ENCODE data around the gene NDC80.
A peak's percentile ranks its signal among the peaks of the same experiment; 100 is the strongest.
"Not testable (repeated sequence)": the region's sequence is repeated elsewhere in the genome, so short reads cannot be mapped to it uniquely, and the experiment has no call there.

Gene NDC80
- total RNA-seq: 7.8 to 16.6 (median 11.8) reads per million in 4 donors

GRCh38 chr18:2571200-2572170 is at the start of gene NDC80, which contains the start of gene METTL4:
TSS of gene NDC80 (plus strand) at chr18:2571557. CDS start at chr18:2572986, 1,429 bp downstream.
TSS of gene METTL4 (minus strand) at chr18:2571505. CDS start at chr18:2567216, 4,289 bp downstream.
- DNase-seq: peak; percentile 57 to 93 (median 76)

DNA sequence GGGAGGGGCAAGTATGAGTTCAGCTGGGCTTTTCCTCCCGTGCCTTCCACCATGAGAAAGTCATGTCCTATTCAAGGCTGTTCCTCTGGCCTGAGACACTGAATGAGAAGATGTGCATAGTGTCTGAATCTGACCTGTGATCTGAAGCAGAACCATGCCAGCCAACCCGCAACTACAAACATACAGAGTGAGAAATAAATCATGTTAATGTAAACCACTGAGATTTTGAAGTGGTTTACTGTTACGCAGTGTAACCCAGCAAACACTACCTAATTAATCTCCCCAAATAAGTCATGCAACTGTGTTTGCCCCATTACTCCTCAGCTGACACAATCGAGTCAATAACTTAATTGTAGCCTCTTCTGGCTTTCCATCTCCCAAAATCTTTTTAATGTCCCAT is 49.2 kb upstream of the NDC80 start:
- DNase-seq: no peak

DNA sequence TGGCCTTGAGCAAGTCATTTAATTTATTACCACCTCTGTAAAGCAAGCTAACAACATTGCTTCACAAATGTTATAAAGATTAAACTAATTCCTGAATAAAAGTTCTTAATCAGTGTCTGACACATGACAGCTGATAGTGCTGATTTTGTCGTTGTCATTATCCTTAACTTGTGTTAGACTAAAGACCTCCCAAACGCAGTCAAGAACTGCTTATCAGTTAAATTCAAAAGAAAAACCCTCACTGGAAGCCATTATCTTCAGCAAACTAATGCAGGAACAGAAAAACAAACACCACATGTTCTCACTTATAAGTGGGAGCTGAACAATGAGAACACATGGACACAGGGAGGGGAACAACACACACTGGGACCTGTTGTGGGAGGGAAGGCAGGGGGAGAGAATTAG is 46.6 kb upstream of the NDC80 start:
- not testable (repeated sequence) for DNase-seq

DNA sequence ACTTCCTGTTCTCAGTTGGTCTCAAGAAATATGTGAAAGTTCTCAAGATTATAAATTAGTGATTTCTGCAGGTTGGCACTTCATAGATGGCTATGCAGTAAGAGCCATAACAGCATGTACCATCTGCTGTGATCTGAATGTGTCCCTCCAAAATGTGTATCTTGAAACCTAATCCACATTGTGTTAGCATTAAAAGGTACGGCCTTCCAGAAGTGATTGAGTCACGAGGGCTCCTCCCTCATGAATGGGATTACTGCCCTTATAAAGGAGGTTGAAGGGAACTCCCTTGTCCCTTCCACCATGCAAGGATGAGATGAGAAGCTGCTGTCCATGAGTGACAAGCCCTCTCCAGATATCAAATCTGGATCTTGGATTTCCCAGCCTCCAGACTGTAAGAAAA is 45.0 kb upstream of the NDC80 start:
- no peak for DNase-seq

- DNase-seq: no peak
Observed at GRCh38 chr18:2529154-2529553, 42.2 kb upstream of the NDC80 start.

DNA sequence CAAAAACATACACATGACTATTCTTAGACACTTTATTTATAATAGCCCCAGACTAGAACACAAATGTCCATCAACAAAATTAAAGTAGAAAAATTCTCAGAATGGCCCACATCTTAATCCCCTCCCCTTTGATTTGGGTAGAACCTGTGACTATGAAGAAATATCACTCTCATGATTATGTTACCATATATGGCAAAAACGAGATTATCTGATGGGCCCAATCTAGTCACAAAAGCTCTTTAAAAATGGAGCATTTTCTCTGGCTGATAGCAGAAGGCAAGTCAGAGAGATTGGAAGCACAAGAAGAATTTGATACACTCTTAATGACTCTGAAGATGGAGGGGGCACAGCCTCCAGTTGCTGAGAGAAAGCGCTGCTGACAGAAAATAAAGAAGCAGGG is 39.6 kb upstream of the NDC80 start:
- no peak for DNase-seq

- no peak for DNase-seq
Observed at GRCh38 chr18:2532797-2533196, 38.6 kb upstream of the NDC80 start.

DNA sequence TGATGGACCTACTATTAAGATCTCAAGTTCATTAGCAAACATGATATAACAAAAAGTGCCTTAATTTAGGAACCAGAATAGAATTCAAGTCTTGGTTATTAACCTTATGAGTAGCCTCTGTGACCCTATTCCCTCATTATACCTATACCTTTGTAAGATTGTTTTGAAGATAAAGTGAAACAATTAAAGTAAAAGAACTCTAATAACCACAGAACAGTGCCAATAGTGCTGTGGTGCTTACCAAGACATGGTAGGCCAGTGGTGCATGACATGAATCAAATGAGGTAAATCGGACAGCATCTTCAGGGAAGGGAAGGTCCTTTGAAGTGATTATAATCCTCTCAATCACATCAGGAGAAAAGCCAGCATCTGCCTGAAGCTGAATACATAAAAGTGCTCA is 36.5 kb upstream of the NDC80 start:
- DNase-seq: no peak

DNA sequence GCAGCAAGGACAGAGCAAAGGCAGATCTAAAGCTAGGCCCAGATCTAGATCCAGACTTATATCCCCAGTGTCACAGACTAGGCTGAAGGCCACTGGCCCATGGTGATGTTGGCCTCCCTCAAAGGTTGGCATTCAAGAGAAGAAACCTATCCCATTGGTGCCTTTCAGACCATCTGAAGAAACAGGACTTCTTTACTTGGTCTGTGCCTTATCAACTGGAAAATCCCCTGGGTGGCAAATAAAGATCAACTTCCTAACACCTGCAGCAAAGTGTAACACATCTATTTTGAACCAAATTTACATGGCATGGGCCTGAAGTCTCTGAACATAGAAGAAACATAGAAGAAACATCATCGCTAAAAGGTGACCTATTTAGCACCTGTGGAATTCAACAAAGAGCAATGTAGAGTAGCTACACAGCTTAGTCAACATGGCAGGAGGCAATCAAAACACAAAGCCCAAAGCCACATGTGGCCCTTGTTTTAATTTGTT is 35.9 kb upstream of the NDC80 start:
- no peak for DNase-seq

- no peak for DNase-seq
Observed at GRCh38 chr18:2536063-2536462, 35.3 kb upstream of the NDC80 start.

DNA sequence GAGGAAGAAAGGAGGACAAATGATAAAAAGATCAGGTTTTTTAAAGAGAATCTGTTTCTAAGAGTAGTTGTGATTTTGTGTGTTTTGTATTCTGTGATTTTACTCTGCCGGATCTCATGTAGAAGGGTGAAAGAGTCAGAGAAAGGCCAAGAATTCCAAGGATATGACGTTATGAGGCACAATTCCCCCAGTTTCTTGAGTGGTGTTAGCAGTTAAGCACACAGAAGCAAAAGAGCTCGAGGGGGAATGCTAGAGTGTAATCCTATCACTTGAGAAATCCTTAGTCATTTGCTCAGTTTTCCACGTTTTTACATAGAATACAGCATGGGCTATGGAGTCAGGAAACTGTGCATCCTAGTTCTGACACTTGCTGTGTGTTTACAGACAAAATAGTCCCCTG is 34.9 kb upstream of the NDC80 start:
- no peak for DNase-seq

DNA sequence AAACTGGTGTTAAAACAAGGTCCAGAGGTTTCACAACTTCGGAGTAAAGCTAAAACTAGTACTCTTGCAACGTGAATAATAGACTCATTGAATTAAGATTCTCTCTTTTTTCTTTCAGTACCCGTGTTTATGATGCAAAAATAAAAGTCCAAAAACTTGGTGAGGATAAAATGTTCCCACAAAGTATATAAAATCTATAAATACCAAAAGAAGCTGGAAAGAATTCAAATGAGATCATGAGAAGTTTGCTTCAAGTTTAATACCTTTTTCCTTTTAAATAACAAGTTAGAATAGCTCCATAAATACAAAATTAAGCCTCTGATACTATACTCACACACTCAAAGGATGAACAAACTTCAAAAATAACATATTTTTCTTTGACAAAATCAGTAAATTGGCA is 34.1 kb upstream of the NDC80 start:
- no peak for DNase-seq

DNA sequence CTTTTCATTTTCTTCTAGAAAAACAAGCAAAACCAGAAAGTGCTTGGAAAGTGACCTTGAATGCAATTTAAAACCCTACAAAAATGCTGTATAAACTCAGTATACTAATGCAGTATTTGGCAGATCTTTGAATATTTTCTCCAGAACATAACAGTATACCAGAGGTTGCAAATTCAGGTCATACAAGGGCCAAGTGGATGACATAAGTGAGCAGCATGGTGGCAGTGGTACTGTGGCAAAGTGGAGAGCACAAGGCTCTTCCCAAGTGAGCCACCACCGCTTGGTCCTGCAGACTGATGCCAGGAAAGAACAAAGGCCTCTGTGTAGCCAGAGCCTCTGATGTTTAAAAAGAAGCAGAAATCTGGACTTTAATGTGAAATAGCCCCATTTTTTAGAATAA is 33.1 kb upstream of the NDC80 start:
- no peak for DNase-seq

- DNase-seq: no peak
Observed at GRCh38 chr18:2538844-2539243, 32.5 kb upstream of the NDC80 start.

GRCh38 chr18:2540575-2540974 is 30.8 kb upstream of the NDC80 start:
- no peak for DNase-seq

DNA sequence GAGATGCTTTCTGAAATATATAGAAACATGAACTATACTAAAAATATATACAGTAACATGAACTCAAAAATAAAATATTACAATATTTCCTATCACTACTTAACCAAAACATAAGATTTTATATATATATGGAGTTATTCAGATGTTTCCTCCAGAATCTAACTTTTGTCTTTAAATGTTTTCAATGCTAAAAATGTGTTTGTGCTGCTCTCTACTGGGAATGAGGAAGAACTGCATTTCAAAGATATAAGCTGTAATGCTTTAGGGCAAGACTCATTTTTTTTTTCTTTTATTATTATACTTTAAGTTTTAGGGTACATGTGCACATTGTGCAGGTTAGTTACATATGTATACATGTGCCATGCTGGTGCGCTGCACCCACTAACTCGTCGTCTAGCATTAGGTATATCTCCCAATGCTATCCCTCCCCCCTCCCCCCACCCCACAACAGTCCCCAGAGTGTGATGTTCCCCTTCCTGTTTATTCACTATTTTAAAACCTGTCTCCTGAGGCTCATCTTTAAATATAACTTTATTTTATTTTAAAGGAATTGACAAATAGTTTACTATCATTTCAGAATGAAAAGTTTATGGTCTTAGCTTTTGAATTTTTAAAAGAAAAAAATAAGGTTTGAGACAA is 29.3 kb upstream of the NDC80 start:
- DNase-seq: peak in 1 of 5 donors; percentile 13

DNA sequence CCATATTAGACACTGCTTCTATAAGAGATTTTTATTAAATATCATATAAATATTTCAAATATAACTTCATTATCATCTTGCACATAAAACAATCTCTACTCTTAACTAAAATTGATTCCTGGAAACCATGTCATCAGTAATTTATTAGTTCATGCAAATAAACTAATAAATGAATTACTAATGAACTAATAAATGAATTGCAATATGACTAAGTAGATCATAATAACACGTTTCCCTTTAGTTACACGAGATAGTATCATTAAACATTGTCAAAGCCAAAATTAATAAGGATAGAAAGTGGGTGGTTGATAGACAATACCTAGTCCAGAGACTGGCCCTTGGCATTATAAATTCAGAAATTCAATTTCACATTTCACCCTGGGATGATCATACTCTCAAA is 26.2 kb upstream of the NDC80 start:
- no peak for DNase-seq

GRCh38 chr18:2547477-2548087 is 23.8 kb upstream of the NDC80 start:
- peak in 1 of 5 donors; percentile 28 for DNase-seq

GRCh38 chr18:2549462-2549861 is 21.9 kb upstream of the NDC80 start:
- no peak for DNase-seq

- no peak for DNase-seq
Observed at GRCh38 chr18:2551425-2551824, 19.9 kb upstream of the NDC80 start.

GRCh38 chr18:2554696-2555095 is 16.7 kb upstream of the NDC80 start:
- DNase-seq: no peak

GRCh38 chr18:2555895-2556294 is 15.5 kb upstream of the NDC80 start:
- DNase-seq: no peak

GRCh38 chr18:2557536-2557935 is 13.8 kb upstream of the NDC80 start:
- no peak for DNase-seq

Data from T-helper 1 cell (primary cell).